ENCODE results near the gene ADIPOR2.
"Not testable (repeated sequence)": the region's sequence is repeated elsewhere in the genome, so short reads cannot be mapped to it uniquely, and the experiment has no call there.

Gene ADIPOR2

DNA sequence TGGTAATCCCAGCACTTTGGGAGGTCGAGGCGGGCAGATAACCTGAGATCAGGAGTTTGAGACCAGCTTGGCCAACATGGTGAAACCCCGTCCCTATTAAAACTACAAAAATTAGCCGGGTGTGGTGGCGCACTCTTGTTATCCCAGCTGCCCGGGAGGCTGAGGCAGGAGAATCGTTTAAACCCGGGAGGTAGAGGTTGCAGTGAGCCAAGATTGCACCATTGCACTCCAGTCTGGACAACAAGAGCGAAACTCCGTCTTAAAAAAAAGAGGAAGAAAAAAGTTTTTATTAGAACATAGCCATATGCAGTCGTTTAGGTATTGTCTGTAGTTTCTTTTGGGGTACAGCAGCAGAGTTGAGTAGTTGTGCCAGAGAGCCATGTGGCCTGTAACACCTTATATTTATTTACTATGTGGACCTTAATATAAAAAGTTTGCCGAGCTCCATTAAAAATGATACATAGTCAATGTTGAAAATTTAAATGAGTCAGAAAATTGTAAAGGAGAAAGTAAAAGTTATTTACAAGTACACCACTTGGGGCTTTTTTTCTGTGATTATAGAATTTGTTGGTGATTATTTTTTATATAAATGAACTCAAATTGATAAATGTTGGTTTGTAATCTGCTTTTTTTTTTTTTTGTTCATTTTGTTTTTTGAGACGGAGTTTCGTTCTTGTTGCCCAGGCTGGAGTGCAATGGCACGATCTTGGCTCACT, 2.2 kb downstream of the ADIPOR2 start:
- Histone ChIP-seq H3K4me3 (ENCODE audit: low read depth, low read length) (no peak overlapping the region), H3K27ac (no peak overlapping the region)

GRCh38 chr12:1695097-1695496, 4.2 kb downstream of the ADIPOR2 start:
- not testable (repeated sequence) for H3K27me3 ChIP-seq (ENCODE audit: control insufficient read depth, insufficient read depth, low read length); H3K9ac ChIP-seq; H3K36me3 ChIP-seq (ENCODE audit: control insufficient read depth, insufficient read depth, low read length); H3K4me1 ChIP-seq; H3K27ac ChIP-seq; H3K9me3 ChIP-seq (ENCODE audit: control insufficient read depth, low read length); H3K4me3 ChIP-seq (ENCODE audit: low read depth, low read length); H3K4me2 ChIP-seq (ENCODE audit: low read length); H2AFZ ChIP-seq
- H3K79me2 ChIP-seq: peaks cover 24% of the 10 kb centered on the region

More for the DNA sequence above, 2.2 kb downstream of the ADIPOR2 start:
- Histone ChIP-seq H3K36me3 (ENCODE audit: control insufficient read depth, insufficient read depth, low read length) (no peaks in the 10 kb centered on the region), H3K27me3 (ENCODE audit: control insufficient read depth, insufficient read depth, low read length) (no peaks in the 10 kb centered on the region), H3K9me3 (ENCODE audit: control insufficient read depth, low read length) (no peaks in the 10 kb centered on the region), H3K4me2 (ENCODE audit: low read length) (no peak overlapping the region), H2AFZ (no peak overlapping the region), H3K79me2 (peaks cover 22% of the 10 kb centered on the region), H3K9ac (no peak overlapping the region), H3K4me1 (peaks cover 9% of the 10 kb centered on the region)
- TF ChIP-seq, protein P1, sequence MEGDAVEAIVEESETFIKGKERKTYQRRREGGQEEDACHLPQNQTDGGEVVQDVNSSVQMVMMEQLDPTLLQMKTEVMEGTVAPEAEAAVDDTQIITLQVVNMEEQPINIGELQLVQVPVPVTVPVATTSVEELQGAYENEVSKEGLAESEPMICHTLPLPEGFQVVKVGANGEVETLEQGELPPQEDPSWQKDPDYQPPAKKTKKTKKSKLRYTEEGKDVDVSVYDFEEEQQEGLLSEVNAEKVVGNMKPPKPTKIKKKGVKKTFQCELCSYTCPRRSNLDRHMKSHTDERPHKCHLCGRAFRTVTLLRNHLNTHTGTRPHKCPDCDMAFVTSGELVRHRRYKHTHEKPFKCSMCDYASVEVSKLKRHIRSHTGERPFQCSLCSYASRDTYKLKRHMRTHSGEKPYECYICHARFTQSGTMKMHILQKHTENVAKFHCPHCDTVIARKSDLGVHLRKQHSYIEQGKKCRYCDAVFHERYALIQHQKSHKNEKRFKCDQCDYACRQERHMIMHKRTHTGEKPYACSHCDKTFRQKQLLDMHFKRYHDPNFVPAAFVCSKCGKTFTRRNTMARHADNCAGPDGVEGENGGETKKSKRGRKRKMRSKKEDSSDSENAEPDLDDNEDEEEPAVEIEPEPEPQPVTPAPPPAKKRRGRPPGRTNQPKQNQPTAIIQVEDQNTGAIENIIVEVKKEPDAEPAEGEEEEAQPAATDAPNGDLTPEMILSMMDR (IDR thresholded peaks at IDR 0.05): no peak

GRCh38 chr12:1695886-1696670, 5.2 kb downstream of the ADIPOR2 start:
- H3K4me2 ChIP-seq (ENCODE audit: low read length): no peak overlapping the region
- H3K9me3 ChIP-seq (ENCODE audit: control insufficient read depth, low read length): no peaks in the 10 kb centered on the region
- peaks cover 9% of the 10 kb centered on the region for H3K4me1 ChIP-seq
- no peak overlapping the region for H3K9ac ChIP-seq
- no peak overlapping the region for H3K4me3 ChIP-seq (ENCODE audit: low read depth, low read length)
- H3K36me3 ChIP-seq (ENCODE audit: control insufficient read depth, insufficient read depth, low read length): no peaks in the 10 kb centered on the region
- TF ChIP-seq, protein P1 (IDR thresholded peaks at IDR 0.05): no peak
- H3K79me2 ChIP-seq: peaks cover 27% of the 10 kb centered on the region
- H2AFZ ChIP-seq: no peak overlapping the region
- no peak overlapping the region for H3K27ac ChIP-seq
- H3K27me3 ChIP-seq (ENCODE audit: control insufficient read depth, insufficient read depth, low read length): no peaks in the 10 kb centered on the region

DNA sequence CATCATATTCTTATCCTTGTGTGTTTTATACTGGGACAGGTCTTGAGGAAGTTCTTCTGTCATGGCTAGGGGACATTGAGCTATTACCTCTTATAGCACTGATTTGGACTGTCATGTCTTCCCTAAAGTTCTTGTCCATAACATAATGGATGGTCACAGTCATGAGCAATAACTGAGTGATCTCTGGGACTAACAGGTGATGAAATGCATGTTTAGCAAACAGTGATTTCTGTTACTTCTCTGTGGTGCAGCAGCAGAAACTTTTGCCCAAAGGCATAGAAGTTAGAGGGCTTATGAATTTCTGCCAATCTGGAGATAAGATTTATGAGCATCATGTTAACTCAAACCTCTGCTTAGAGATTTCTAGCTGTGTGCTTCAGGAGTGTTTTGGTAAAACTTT, 5.9 kb downstream of the ADIPOR2 start:
- TF ChIP-seq, protein P1 (IDR thresholded peaks at IDR 0.05): no peak
- H3K27ac ChIP-seq: no peak overlapping the region
- H3K4me2 ChIP-seq (ENCODE audit: low read length): no peak overlapping the region
- H3K9me3 ChIP-seq (ENCODE audit: control insufficient read depth, low read length): no peaks in the 10 kb centered on the region
- no peaks in the 10 kb centered on the region for H3K27me3 ChIP-seq (ENCODE audit: control insufficient read depth, insufficient read depth, low read length)
- peaks cover 9% of the 10 kb centered on the region for H3K4me1 ChIP-seq
- peaks cover 27% of the 10 kb centered on the region for H3K79me2 ChIP-seq
- H3K4me3 ChIP-seq (ENCODE audit: low read depth, low read length): no peak overlapping the region
- no peak overlapping the region for H2AFZ ChIP-seq
- no peak overlapping the region for H3K9ac ChIP-seq
- no peaks in the 10 kb centered on the region for H3K36me3 ChIP-seq (ENCODE audit: control insufficient read depth, insufficient read depth, low read length)

DNA sequence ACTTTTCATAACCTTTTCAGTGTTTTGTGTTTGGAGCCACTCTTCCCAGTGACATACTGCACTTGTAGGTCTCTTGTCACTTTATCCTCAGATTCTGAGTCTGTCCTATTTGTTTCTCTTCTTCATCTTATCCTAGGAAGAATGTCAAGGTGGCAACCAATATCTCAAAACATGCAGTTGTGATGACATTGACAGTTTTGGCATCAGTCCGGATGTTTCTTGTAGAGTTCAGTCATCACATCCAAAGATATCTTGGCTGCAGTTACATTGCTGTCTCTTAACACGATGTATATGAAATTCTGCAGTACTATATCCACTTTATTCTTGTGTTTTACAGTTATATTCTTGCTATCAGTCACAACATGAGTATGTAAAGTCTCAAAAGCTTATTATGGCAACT, 6.4 kb downstream of the ADIPOR2 start:
- peaks cover 9% of the 10 kb centered on the region for H3K4me1 ChIP-seq

More for the DNA sequence above, 6.4 kb downstream of the ADIPOR2 start:
- no peaks in the 10 kb centered on the region for H3K9me3 ChIP-seq (ENCODE audit: control insufficient read depth, low read length)
- no peak overlapping the region for H3K4me3 ChIP-seq (ENCODE audit: low read depth, low read length)
- TF ChIP-seq, protein P1 (IDR thresholded peaks at IDR 0.05): no peak
- peaks cover 32% of the 10 kb centered on the region for H3K79me2 ChIP-seq
- H3K9ac ChIP-seq: no peak overlapping the region
- H3K4me2 ChIP-seq (ENCODE audit: low read length): no peak overlapping the region
- H3K27ac ChIP-seq: no peak overlapping the region
- no peaks in the 10 kb centered on the region for H3K27me3 ChIP-seq (ENCODE audit: control insufficient read depth, insufficient read depth, low read length)
- no peak overlapping the region for H2AFZ ChIP-seq
- H3K36me3 ChIP-seq (ENCODE audit: control insufficient read depth, insufficient read depth, low read length): no peaks in the 10 kb centered on the region
